HEK293 (cell line): ENCODE results near the gene NARF.
A peak's percentile ranks its signal among the peaks of the same experiment; 100 is the strongest.

ENCODE experiments used
- CTCF ChIA-PET: fragments of 350-600 bp; formaldehyde crosslinking; extraction: SDS; loops from one replicate; lab custom pipeline; 2021; ENCODE audit warnings: antibody characterized with exemption; lab: Yijun Ruan, JAX
- POLR2A ChIA-PET: fragments of 300-600 bp; formaldehyde crosslinking; extraction: SDS; loops from one replicate; lab custom pipeline; 2020; ENCODE audit warnings: antibody characterized with exemption, inconsistent platforms; lab: Yijun Ruan, JAX
- H3K27ac ChIP-seq: fragments of 200-500 bp; sonication (Bioruptor generic); 2 replicates; pipeline ENCODE4 v1.5.1; 2014; ENCODE audit warnings: low read depth, low read length, control low read depth, inconsistent platforms; ENCODE audit errors: extremely low read depth
- H3K36me3 ChIP-seq, 2 experiments: fragments of 200-500 bp in 1 of 2; sonication (Bioruptor generic) in 1 of 2; 1 replicate in 1 of 2; 2 replicates in 1 of 2; pipeline ENCODE4 v1.5.1; 2014 to 2017; ENCODE audit warnings: inconsistent platforms in 2 of 2, low read length in 2 of 2; ENCODE audit not compliant: control insufficient read depth in 2 of 2, insufficient read depth in 1 of 2
- H3K4me1 ChIP-seq: fragments of 200-500 bp; sonication (Bioruptor generic); 2 replicates; pipeline ENCODE4 v1.5.1; 2014; ENCODE audit warnings: mild to moderate bottlenecking, low read length, inconsistent platforms; ENCODE audit not compliant: control insufficient read depth, insufficient read depth
- H3K4me3 ChIP-seq: 2 replicates; pipeline ENCODE4 v1.5.1; 2011; ENCODE audit warnings: low read depth, mild to moderate bottlenecking, control low read depth, low read length, moderate library complexity
- H3K9me3 ChIP-seq: fragments of 200-500 bp; sonication (Bioruptor generic); 2 replicates; pipeline ENCODE4 v1.5.1; 2014; ENCODE audit warnings: low read depth, low read length, inconsistent platforms; ENCODE audit not compliant: control insufficient read depth, insufficient read depth
- GLIS2 ChIP-seq: fragments of 450-650 bp; formaldehyde crosslinking; IDR thresholded peaks from 2 replicates; pipeline ENCODE4 v1.5.1; 2016; ENCODE audit warnings: missing biosample characterization, missing genetic modification characterization
- KLF1 ChIP-seq: fragments of 450-650 bp; formaldehyde crosslinking; IDR thresholded peaks from 2 replicates; pipeline ENCODE4 v1.5.1; 2016; ENCODE audit warnings: missing biosample characterization, missing genetic modification characterization
- PATZ1 ChIP-seq: fragments of 450-650 bp; formaldehyde crosslinking; IDR thresholded peaks from 2 replicates; pipeline ENCODE4 v1.5.1; 2016; ENCODE audit warnings: missing biosample characterization, missing genetic modification characterization
- PBX3 ChIP-seq: sonication (generic); formaldehyde crosslinking; IDR thresholded peaks from 2 replicates; pipeline ENCODE4 v1.8.1; 2022; ENCODE audit warnings: mild to moderate bottlenecking, moderate library complexity, missing genetic modification reagents
- SP2 ChIP-seq: fragments of 450-650 bp; formaldehyde crosslinking; IDR thresholded peaks from 2 replicates; pipeline ENCODE4 v1.5.1; 2016; ENCODE audit warnings: missing biosample characterization, missing genetic modification characterization
- SP3 ChIP-seq: fragments of 450-650 bp; formaldehyde crosslinking; IDR thresholded peaks from 2 replicates; pipeline ENCODE4 v1.5.1; 2016; ENCODE audit warnings: missing biosample characterization, missing genetic modification characterization
- ZNF211 ChIP-seq: fragments of 450-650 bp; formaldehyde crosslinking; IDR thresholded peaks from 2 replicates; pipeline ENCODE4 v1.5.1; 2016; ENCODE audit warnings: low read depth, missing biosample characterization, missing genetic modification characterization
- ZNF292 ChIP-seq: fragments of 450-650 bp; formaldehyde crosslinking; IDR thresholded peaks from 2 replicates; pipeline ENCODE4 v1.5.1; 2016; ENCODE audit warnings: low read depth, missing biosample characterization, missing genetic modification characterization, borderline replicate concordance
- ZNF335 ChIP-seq: fragments of 450-650 bp; formaldehyde crosslinking; conservative IDR thresholded peaks from 2 replicates; pipeline ENCODE4 v1.5.1; 2016; ENCODE audit warnings: missing biosample characterization, missing genetic modification characterization
- ZNF354C ChIP-seq: fragments of 450-650 bp; formaldehyde crosslinking; IDR thresholded peaks from 2 replicates; pipeline ENCODE4 v1.5.1; 2016; ENCODE audit warnings: missing biosample characterization, missing genetic modification characterization, low read depth, borderline replicate concordance
- ZNF362 ChIP-seq: fragments of 450-650 bp; formaldehyde crosslinking; IDR thresholded peaks from 2 replicates; pipeline ENCODE4 v1.5.1; 2016; ENCODE audit warnings: missing biosample characterization, missing genetic modification characterization
- ZNF558 ChIP-seq: fragments of 450-650 bp; formaldehyde crosslinking; IDR thresholded peaks from 2 replicates; pipeline ENCODE4 v1.5.1; 2016; ENCODE audit warnings: missing biosample characterization, missing genetic modification characterization
- ZNF600 ChIP-seq: fragments of 450-650 bp; formaldehyde crosslinking; IDR thresholded peaks from 2 replicates; pipeline ENCODE4 v1.5.1; 2016; ENCODE audit warnings: missing biosample characterization, missing genetic modification characterization
- ZNF660 ChIP-seq: fragments of 450-650 bp; IDR thresholded peaks from 2 replicates; pipeline ENCODE4 v1.5.1; 2018; ENCODE audit warnings: missing biosample characterization, mild to moderate bottlenecking, missing genetic modification characterization
- ZNF792 ChIP-seq: fragments of 450-650 bp; formaldehyde crosslinking; IDR thresholded peaks from 2 replicates; pipeline ENCODE4 v1.5.1; 2016; ENCODE audit warnings: missing biosample characterization, missing genetic modification characterization
- TF ChIP-seq, protein P1 (sequence below): fragments of 450-650 bp; formaldehyde crosslinking; IDR thresholded peaks from 2 replicates; pipeline ENCODE4 v1.5.1; 2016; ENCODE audit warnings: missing biosample characterization, missing genetic modification characterization, low read depth

The NARF gene

GRCh38 chr17:82494236-82495055 lies 35.9 kb downstream of the NARF start (continued):
- TF ChIP-seq ZNF362 (no peak), ZNF354C (tag by site-specific recombination) (no peak), PATZ1 (tag by site-specific recombination) (peak; percentile 91)

GRCh38 chr17:82495844-82496528 lies 37.4 kb downstream of the NARF start:
- TF ChIP-seq SP3 (tag by site-specific recombination) (peak; percentile 31; the same call in 1 of the 2 replicates), KLF1 (tag by site-specific recombination) (peak; percentile 58; the same call in 1 of the 2 replicates), ZNF292 (tag by site-specific recombination) (no peak), ZNF335 (tag by site-specific recombination) (peak; percentile 88), ZNF558 (tag by site-specific recombination) (peak; percentile 89), SP2 (tag by site-specific recombination) (peak; percentile 59), ZNF211 (tag by site-specific recombination) (no peak), ZNF600 (tag by site-specific recombination) (peak; percentile 52; the same call in 1 of the 2 replicates), ZNF660 (tag by site-specific recombination) (no peak), GLIS2 (tag by site-specific recombination) (no peak), PBX3 (no peak), ZNF792 (no peak)
- TF ChIP-seq, protein P1, sequence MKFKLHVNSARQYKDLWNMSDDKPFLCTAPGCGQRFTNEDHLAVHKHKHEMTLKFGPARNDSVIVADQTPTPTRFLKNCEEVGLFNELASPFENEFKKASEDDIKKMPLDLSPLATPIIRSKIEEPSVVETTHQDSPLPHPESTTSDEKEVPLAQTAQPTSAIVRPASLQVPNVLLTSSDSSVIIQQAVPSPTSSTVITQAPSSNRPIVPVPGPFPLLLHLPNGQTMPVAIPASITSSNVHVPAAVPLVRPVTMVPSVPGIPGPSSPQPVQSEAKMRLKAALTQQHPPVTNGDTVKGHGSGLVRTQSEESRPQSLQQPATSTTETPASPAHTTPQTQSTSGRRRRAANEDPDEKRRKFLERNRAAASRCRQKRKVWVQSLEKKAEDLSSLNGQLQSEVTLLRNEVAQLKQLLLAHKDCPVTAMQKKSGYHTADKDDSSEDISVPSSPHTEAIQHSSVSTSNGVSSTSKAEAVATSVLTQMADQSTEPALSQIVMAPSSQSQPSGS (tag by site-specific recombination): no peak
- TF ChIP-seq, all 188 proteins: peak for 6
- POLR2A ChIA-PET: interaction anchor here (1.7 to 2.3 kb wide), 2 partner anchors 23 to 25 kb away, joined by 3 to 13 read pairs; partner anchors contain the start of gene FOXK2
- CTCF ChIA-PET: interaction anchor here (0.6 to 1.8 kb wide), 5 partner anchors 12 to 365 kb away, joined by 3 to 12 read pairs (median 3); no protein-coding TSS in a partner anchor
- H3K4me3 ChIP-seq: no peak overlapping the region
- peaks cover 2% of the 10 kb centered on the region; the same call in 1 of the 2 replicates for H3K4me1 ChIP-seq
- no peaks in the 10 kb centered on the region for H3K9me3 ChIP-seq
- H3K27ac ChIP-seq: no peak overlapping the region
- no peaks in the 10 kb centered on the region for H3K36me3 ChIP-seq
